Measurements from ENCODE around the gene COG8. TPM values are rescaled to one million over a fixed set of nuclear protein-coding genes. Genes with fewer than 3 reads are reported as not detected.

COG8 gene
- total and polyA plus RNA-seq, 9 of the 15 experiments (the other 6 are each of a cell fraction or from before 2014, with no cell fraction given): 3.7 to 42.6 (median 30.1) TPM

DNA sequence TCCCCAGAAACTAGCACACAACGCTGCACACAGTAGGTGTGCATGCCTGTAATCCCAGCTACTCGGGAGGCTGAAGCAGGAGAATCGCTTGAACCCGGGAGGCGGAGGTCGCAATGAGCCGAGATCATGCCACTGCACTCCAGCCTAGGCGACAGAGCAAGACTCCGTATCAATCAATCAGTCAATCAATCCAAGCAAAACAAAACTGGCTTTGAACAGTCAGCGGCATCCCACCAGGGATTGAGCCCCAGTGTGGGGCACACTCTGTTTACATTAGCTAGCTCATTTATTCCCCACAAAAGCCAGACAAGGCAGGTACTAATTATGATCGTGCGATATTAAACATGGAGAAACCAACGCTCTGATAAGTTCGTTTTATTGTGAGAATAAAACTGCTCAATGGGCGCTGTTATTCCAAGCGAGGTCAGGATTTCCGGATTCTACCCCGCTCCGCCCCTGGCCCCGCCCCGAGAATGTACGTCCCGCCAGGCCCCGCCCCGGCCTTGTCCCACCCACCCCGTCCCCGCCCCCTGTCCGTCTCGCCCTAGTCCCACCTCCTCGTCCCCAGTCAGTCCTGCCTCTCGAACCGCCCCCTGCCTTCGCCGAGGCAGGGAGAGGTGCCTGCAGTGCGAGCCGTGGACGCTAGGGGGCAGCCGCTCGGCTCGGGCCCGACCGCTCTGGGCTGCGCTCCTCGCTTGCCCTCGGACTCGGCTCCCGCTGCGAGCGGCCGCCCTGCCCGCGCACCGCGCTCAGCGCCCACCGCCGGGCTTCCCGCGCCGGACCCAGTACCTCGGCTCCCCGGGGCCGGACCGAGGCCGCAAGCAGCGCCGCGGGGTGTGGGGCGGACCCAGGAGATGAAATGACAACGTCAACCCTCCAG lies 28.5 kb downstream of the COG8 start, which contains the start of gene VPS4A (continued):
- TF ChIP-seq, protein P1, sequence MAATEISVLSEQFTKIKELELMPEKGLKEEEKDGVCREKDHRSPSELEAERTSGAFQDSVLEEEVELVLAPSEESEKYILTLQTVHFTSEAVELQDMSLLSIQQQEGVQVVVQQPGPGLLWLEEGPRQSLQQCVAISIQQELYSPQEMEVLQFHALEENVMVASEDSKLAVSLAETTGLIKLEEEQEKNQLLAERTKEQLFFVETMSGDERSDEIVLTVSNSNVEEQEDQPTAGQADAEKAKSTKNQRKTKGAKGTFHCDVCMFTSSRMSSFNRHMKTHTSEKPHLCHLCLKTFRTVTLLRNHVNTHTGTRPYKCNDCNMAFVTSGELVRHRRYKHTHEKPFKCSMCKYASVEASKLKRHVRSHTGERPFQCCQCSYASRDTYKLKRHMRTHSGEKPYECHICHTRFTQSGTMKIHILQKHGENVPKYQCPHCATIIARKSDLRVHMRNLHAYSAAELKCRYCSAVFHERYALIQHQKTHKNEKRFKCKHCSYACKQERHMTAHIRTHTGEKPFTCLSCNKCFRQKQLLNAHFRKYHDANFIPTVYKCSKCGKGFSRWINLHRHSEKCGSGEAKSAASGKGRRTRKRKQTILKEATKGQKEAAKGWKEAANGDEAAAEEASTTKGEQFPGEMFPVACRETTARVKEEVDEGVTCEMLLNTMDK (IDR thresholded peaks at IDR 0.05; ENCODE audit: borderline replicate concordance, insufficient read depth, low read depth, low read length, poor library complexity, severe bottlenecking): peak; percentile 87
- TF ChIP-seq, protein P2, sequence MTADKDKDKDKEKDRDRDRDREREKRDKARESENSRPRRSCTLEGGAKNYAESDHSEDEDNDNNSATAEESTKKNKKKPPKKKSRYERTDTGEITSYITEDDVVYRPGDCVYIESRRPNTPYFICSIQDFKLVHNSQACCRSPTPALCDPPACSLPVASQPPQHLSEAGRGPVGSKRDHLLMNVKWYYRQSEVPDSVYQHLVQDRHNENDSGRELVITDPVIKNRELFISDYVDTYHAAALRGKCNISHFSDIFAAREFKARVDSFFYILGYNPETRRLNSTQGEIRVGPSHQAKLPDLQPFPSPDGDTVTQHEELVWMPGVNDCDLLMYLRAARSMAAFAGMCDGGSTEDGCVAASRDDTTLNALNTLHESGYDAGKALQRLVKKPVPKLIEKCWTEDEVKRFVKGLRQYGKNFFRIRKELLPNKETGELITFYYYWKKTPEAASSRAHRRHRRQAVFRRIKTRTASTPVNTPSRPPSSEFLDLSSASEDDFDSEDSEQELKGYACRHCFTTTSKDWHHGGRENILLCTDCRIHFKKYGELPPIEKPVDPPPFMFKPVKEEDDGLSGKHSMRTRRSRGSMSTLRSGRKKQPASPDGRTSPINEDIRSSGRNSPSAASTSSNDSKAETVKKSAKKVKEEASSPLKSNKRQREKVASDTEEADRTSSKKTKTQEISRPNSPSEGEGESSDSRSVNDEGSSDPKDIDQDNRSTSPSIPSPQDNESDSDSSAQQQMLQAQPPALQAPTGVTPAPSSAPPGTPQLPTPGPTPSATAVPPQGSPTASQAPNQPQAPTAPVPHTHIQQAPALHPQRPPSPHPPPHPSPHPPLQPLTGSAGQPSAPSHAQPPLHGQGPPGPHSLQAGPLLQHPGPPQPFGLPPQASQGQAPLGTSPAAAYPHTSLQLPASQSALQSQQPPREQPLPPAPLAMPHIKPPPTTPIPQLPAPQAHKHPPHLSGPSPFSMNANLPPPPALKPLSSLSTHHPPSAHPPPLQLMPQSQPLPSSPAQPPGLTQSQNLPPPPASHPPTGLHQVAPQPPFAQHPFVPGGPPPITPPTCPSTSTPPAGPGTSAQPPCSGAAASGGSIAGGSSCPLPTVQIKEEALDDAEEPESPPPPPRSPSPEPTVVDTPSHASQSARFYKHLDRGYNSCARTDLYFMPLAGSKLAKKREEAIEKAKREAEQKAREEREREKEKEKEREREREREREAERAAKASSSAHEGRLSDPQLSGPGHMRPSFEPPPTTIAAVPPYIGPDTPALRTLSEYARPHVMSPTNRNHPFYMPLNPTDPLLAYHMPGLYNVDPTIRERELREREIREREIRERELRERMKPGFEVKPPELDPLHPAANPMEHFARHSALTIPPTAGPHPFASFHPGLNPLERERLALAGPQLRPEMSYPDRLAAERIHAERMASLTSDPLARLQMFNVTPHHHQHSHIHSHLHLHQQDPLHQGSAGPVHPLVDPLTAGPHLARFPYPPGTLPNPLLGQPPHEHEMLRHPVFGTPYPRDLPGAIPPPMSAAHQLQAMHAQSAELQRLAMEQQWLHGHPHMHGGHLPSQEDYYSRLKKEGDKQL (CRISPR knock-in tag; IDR thresholded peaks at IDR 0.05; ENCODE audit: borderline replicate concordance): no peak; the same call in 1 of the 2 replicates
- TF ChIP-seq, protein P3, sequence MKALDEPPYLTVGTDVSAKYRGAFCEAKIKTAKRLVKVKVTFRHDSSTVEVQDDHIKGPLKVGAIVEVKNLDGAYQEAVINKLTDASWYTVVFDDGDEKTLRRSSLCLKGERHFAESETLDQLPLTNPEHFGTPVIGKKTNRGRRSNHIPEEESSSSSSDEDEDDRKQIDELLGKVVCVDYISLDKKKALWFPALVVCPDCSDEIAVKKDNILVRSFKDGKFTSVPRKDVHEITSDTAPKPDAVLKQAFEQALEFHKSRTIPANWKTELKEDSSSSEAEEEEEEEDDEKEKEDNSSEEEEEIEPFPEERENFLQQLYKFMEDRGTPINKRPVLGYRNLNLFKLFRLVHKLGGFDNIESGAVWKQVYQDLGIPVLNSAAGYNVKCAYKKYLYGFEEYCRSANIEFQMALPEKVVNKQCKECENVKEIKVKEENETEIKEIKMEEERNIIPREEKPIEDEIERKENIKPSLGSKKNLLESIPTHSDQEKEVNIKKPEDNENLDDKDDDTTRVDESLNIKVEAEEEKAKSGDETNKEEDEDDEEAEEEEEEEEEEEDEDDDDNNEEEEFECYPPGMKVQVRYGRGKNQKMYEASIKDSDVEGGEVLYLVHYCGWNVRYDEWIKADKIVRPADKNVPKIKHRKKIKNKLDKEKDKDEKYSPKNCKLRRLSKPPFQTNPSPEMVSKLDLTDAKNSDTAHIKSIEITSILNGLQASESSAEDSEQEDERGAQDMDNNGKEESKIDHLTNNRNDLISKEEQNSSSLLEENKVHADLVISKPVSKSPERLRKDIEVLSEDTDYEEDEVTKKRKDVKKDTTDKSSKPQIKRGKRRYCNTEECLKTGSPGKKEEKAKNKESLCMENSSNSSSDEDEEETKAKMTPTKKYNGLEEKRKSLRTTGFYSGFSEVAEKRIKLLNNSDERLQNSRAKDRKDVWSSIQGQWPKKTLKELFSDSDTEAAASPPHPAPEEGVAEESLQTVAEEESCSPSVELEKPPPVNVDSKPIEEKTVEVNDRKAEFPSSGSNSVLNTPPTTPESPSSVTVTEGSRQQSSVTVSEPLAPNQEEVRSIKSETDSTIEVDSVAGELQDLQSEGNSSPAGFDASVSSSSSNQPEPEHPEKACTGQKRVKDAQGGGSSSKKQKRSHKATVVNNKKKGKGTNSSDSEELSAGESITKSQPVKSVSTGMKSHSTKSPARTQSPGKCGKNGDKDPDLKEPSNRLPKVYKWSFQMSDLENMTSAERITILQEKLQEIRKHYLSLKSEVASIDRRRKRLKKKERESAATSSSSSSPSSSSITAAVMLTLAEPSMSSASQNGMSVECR (CRISPR knock-in tag; IDR thresholded peaks at IDR 0.05): no peak
- TF ChIP-seq, protein P4, sequence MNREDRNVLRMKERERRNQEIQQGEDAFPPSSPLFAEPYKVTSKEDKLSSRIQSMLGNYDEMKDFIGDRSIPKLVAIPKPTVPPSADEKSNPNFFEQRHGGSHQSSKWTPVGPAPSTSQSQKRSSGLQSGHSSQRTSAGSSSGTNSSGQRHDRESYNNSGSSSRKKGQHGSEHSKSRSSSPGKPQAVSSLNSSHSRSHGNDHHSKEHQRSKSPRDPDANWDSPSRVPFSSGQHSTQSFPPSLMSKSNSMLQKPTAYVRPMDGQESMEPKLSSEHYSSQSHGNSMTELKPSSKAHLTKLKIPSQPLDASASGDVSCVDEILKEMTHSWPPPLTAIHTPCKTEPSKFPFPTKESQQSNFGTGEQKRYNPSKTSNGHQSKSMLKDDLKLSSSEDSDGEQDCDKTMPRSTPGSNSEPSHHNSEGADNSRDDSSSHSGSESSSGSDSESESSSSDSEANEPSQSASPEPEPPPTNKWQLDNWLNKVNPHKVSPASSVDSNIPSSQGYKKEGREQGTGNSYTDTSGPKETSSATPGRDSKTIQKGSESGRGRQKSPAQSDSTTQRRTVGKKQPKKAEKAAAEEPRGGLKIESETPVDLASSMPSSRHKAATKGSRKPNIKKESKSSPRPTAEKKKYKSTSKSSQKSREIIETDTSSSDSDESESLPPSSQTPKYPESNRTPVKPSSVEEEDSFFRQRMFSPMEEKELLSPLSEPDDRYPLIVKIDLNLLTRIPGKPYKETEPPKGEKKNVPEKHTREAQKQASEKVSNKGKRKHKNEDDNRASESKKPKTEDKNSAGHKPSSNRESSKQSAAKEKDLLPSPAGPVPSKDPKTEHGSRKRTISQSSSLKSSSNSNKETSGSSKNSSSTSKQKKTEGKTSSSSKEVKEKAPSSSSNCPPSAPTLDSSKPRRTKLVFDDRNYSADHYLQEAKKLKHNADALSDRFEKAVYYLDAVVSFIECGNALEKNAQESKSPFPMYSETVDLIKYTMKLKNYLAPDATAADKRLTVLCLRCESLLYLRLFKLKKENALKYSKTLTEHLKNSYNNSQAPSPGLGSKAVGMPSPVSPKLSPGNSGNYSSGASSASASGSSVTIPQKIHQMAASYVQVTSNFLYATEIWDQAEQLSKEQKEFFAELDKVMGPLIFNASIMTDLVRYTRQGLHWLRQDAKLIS (CRISPR knock-in tag; IDR thresholded peaks at IDR 0.05): no peak
- TF ChIP-seq SMAD3 (CRISPR knock-in tag; conservative IDR thresholded peaks at IDR 0.05): no peak

All from K562 (cell line).